Astrocyte of the hippocampus (primary cell): ENCODE measurements around the gene GFRA3.

ENCODE experiments used
- DNase-seq: peaks from one replicate; pipeline ENCODE4 v3.0.0; 2011; ENCODE audit warnings: low read depth, low spot score

Gene GFRA3

DNA sequence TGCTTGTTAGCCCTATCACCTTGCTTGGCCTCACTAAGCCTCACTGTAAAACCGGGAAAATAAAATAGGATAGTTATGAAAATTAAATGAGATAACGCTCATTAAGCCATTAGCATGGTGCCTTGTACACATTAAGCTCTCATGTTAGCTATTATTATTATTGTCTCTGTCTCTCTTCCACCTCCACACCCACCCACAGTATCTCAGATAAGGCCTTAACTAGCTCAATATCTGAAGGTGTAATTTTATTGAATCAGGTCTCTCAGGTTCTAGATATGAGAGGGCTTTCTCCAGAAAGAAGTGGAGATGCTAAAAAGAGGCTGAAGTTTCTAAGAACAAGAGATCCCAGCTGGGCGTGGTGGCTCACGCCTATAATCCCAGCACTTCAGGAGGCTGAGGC is 27.6 kb downstream of the GFRA3 start:
- DNase-seq = no peak

- DNase-seq = no peak
These were observed 28.1 kb downstream of the GFRA3 start for GRCh38 chr5:138246334-138246733.

DNA sequence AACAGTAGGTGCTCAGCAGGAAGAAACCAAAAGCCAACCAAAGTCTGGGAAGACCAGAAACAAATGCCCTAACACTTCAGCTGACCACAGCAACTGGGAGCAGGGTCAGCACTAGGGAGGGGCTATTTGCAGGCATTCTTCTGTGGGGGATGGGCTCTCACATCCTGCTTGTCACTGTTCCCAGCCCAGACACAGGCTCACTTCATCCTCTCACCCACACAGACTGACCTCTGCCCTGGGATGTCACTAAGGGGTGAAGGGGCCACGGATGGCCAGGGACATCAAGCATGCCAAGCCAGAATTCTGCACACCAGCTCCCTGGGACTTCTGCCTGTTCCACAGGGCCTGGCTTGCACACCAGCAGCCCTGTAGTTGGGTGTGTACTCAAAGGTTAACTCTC is 28.7 kb downstream of the GFRA3 start:
- DNase-seq = no peak

DNA sequence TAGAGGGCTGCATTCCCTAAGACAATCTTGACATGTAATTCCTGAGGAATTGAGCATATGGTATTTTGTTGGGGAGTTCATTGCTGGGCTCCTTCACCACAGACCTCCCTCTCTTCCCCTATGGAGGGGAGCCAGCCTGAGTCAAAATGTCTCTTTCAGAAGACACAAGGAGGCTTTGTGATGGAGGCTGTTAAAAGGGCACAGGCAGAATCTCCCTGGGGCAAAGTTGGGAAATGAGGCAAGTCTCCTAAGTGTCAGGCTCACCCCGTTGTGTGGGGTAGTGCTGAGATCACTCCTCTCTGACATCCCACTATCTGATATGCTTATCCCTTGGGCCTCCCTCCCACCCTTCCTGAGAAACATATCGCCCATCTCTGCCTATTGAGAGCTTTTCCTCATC is 30.6 kb downstream of the GFRA3 start:
- no peak for DNase-seq

DNA sequence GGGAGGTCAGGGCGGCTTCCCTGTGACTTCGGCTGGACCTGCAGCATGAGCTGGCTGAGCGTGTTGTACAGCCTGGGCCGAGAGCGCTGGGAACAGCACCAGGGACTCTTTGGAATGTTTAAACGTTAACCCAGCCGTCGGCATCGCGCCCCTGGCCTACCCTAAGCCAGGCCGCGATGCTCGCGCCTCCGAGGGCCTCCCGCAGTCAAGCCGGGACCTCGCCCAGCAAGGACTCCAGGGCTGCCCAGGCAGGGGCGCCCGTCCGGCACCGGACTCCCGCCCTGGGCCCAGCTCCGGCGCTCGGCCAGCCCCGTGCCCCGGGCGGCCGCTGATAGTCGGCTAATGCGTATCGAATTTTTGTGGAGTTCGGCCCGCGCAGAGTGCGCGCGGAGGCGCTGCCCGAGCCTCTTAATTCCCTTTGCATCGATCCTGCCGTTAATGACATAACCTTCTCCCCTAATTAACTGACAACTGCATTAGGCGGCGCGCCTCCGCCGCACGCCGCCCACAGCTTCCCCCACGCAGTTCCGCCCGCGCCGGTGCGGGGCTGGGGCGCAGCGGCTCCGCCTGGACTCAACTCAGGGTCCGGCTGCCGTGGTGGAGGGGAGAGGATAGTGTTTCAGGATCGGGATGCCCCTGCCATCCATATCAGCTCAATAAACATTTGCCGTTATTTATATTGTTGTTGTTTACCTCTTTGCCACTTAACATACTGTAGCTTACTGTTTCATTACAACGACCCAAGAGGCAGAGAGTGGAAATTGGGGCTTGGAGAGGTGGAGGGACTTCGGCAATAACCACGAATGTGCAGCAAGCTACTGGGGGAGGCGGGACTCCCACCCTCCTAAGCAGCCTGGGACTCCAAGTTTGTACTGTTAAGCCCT is 32.5 kb downstream of the GFRA3 start:
- peak; percentile 59 for DNase-seq

- DNase-seq = no peak
These were observed 33.6 kb downstream of the GFRA3 start for GRCh38 chr5:138240650-138241385.

DNA sequence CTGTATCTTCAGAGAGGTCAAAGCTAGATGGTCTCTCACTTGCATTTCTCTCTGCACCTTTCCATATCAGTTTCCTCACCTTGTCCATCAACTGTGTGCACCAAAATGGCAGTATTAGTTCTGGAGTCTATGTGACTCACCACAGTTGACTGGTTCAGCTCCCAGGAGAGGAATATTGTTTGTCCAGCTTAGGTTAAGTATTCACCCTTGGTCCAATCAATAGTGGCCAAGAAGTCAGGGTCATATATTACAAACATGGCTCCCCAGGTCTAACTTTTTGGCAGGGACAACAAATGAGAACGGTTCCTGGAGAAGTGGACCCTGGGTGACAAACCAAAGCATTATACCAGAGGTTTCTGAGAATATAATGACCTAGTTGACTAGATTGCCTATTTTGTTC is 36.4 kb downstream of the GFRA3 start:
- no peak for DNase-seq

DNA sequence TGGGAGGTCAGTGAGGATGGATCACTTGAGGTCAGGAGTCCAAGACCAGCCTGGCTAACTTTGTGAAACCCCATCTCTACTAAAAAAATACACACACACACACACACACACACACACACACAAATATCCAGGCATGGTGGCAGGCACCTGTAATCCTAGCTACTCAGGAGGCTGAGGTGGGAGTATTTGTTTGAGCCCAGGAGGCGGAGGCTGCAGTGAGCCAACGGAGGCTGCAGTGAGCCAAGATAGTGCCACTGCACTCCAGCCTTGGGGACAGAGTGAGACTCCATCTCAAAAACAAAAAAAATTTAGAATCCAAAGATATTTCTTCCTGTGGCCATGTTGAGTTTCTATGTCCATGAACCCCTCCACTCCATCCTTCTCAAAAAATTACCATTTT is 39.8 kb downstream of the GFRA3 start:
- no peak for DNase-seq

DNA sequence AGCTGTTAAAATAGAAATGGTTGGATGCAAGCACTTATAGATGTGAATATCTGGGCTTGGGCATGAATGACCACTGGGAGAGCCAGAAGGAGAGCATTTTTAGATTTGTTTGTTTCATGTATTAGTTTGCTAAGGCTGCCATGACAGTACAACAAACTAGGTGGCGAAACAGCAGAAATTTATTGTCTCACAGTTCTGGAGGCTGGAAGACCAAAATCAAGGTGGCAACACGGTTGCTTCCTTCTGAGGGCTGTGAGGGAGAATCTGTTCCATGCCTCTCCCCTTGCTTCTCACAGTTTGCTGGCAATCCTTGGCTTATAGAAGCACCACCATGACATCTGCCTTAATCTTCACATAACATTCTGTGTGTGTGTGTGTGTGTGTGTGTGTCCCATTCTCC is 41.1 kb downstream of the GFRA3 start:
- DNase-seq = no peak

- DNase-seq = peak; percentile 71
These were observed 43.3 kb downstream of the GFRA3 start for GRCh38 chr5:138230981-138231589.

DNA sequence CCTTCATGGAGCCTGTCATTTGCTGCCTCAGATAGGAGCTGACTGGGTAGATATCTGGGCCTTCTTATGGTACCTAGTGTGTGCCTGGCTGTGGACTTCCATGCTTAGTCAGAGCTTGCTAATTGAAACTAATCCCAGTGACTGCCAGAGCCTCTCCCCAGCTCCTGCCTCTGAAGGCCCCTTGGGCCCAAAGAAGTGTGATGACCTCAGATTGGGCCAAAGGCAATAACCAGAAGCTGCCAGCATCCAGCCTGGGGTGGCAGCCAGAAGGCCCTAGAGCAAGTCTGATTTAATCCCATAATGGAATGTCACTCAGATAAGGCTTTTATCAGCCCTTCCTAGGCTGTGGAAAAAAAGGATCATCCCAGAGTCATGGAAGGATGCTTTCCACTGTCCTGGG is 44.2 kb downstream of the GFRA3 start:
- DNase-seq = peak; percentile 66

- DNase-seq = no peak
These were observed 45.0 kb downstream of the GFRA3 start for GRCh38 chr5:138229387-138229786.

DNA sequence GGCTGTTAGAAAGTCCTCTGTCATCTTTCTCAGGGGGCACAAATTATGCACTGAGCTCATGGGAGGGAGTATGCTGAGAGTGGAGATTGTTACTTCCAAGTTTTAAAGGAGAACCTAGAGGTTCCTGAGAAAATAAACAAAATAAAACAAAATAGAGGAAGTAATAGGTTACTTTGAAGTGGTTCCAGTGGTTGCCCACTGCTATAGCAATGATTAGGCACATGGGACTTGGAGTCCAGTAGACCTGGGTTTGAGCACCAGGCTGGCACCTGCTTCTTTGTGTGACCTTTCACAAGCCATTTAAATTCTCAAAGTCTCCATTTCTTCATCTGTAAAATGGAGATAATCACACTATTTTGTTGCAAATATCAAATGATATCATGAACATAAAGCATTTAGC is 47.5 kb downstream of the GFRA3 start:
- no peak for DNase-seq

DNA sequence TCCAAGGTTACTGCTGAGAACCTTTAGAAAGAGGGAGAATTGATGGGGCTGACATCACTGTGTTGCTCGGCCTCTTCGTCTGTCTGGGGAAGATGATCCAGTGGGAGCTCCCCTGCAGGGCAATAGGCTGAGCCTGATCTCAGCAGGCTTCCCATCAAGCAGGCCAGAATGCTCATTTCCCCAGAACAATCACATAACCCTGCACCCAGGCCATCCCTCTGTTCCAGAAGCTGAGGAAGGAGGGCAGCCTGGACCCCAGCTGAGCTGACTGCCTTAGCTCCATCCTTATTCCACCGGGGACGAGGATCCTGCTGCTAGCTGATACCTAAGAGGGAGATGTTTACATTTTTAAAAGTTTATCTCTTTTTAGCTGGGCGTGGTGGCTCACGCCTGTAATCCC is 49.7 kb downstream of the GFRA3 start:
- DNase-seq = no peak

GRCh38 chr5:138223532-138223931 is 50.9 kb downstream of the GFRA3 start:
- no peak for DNase-seq

DNA sequence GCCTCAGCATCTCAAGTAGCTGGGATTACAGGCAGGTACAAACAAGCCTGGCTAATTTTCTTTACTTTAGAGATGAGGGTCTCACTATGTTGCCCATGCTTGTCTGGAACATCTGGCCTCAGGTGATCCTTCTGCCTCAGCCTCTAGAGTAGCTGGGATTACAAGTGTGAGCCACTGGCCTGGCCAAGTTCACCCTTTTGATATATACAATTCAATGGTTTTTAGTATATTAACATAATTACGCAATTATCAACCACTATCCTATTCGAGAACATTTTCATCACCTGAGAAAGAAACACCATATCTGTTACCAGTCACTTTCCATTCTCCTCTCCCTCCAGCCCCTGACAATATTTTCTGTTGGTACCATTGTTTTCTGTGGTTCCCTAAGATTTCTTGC is 57.6 kb downstream of the GFRA3 start:
- no peak for DNase-seq

DNA sequence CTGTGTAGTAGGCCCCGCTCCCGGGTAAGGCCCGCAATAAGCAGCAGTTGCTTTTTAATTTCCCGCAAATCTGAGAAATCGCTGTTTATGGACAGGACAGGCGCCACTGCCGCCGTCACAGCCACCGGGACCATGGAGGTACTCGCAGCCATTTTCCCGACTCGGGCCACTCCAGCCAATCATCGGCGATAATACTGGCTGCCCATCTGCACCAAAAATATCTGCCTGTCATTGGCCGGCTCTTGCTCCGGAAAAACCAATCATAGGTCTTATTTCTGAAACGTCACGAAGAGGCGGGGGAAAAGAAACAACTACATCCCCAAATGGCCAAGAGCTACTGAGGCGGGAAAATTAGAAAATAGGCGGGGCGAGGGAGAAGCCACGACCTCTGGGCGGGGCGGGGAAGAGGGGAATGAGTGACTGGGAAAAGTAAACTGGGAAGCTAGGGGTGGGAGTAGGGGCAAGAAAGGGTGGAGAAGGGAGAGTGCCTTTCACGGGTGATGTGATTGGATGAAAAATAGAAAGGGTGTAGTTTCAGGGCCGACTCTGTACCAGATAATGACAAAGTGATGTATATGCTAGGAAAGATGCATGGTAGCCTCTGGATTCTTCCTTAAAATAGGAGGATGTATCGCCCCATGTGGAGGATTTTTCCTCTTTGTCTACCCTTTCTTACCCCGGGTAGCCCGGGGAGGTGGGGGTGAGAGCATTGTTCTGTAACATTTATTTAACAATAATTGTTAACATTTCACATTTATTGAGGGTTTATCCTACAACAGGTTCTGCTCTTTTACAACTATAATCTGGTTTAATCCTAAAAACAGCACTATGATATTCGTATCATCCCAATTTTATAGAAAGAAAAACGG is 61.0 kb downstream of the GFRA3 start, which contains the start of gene CDC23:
Gene CDC23 (minus strand): TSS at position 163 of the 869 bp plus-strand sequence. CDS start 11 bp downstream, at position 152.
- peak; percentile 99 for DNase-seq

GRCh38 chr5:138212828-138213160 is 61.6 kb downstream of the GFRA3 start:
- no peak for DNase-seq

GRCh38 chr5:138210985-138211384 is 63.4 kb downstream of the GFRA3 start:
- no peak for DNase-seq
